ENCODE measurements around the gene DIDO1.

- TF ChIP-seq CTCF (conservative IDR thresholded peaks at IDR 0.05 in 1 of 2, IDR thresholded peaks at IDR 0.05 in 1 of 2; ENCODE audit: extremely low read depth in 1 of 2, insufficient read depth in 1 of 2, low read depth in 1 of 2, low read length in 2 of 2) (no peak), EZH2 (IDR thresholded peaks at IDR 0.05; ENCODE audit: borderline replicate concordance, low read length) (no peak)
Measured at GRCh38 chr20:62837790-62838127, 88.5 kb downstream of the DIDO1 start.

Measured in mammary epithelial cell (primary cell).